ENCODE measurements around the gene NUFIP2.
A peak's percentile ranks its signal among the peaks of the same experiment; 100 is the strongest.

Gene NUFIP2

GRCh38 chr17:29294580-29294900, 592 bp upstream of the NUFIP2 start:
- POLR2A ChIA-PET, result interaction anchor here (0.6 to 1.5 kb wide), 26 partner anchors 9 to 297 kb away, joined by 3 to 12 read pairs (median 4); partner anchors contain the start of gene TAOK1
- TF ChIP-seq, protein P1, sequence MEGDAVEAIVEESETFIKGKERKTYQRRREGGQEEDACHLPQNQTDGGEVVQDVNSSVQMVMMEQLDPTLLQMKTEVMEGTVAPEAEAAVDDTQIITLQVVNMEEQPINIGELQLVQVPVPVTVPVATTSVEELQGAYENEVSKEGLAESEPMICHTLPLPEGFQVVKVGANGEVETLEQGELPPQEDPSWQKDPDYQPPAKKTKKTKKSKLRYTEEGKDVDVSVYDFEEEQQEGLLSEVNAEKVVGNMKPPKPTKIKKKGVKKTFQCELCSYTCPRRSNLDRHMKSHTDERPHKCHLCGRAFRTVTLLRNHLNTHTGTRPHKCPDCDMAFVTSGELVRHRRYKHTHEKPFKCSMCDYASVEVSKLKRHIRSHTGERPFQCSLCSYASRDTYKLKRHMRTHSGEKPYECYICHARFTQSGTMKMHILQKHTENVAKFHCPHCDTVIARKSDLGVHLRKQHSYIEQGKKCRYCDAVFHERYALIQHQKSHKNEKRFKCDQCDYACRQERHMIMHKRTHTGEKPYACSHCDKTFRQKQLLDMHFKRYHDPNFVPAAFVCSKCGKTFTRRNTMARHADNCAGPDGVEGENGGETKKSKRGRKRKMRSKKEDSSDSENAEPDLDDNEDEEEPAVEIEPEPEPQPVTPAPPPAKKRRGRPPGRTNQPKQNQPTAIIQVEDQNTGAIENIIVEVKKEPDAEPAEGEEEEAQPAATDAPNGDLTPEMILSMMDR (IDR thresholded peaks at IDR 0.05; ENCODE audit: insufficient read depth, low read length, missing control alignments), result no peak
- H3K4me3 ChIP-seq (ENCODE audit: low read depth, low read length), result peak overlapping the region; percentile 69
- CTCF ChIA-PET, result interaction anchor here (0.6 to 1.5 kb wide), 4 partner anchors 54 to 149 kb away, joined by 4 to 6 read pairs (median 4); no protein-coding TSS in a partner anchor
- DNase-seq (ENCODE audit: low read depth, low spot score), result no peak

DNA sequence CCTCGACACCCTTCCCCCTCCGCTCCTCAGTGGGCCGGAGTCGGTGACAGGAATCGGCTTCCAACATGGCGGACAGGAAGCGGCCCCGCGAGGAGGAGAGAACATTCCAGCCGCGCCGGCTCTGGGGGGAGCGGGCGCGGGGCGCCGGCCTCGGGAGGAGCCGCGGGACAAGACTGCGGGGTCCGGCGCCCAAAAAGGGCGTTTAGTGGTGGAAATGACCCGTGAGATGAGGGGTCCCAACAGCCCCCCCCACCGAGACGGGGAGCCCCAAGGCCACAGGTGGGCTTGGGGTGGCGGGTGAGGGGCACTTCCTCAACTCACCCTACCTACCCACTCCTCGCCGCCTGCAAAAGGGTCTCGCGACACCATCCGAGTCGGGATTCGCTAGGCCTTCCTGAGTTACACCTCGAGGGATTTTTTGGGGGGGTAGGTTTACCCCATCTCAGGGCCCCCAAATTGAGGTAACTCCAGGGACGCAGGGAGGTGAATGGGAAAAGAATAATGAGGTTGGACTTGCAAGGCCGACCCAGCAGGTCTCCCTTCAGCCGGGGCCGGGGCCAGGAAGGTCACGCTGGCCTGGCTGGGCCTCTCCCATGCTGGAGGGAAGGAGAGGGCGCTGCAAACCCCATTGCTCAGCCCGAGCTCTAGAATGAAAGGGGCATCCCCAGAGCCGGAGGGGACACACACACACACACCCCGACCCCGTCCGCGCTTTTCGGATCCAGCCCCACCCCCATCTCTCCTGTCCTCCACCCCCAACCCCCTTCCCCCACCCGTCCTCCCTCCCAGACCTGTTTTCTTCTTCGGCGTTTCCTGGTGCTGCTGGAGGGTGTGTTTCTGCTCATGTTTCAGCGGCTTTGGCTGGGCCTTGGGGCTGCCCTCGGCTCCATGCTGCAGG, 707 bp downstream of the NUFIP2 start:
- TF ChIP-seq, protein P1 (IDR thresholded peaks at IDR 0.05; ENCODE audit: insufficient read depth, low read length, missing control alignments), result no peak
- H3K4me3 ChIP-seq (ENCODE audit: low read depth, low read length), result peak overlapping the region; percentile 99
- ChIA-PET CTCF (interaction anchor here (0.8 to 6.6 kb wide), 9 partner anchors 14 to 323 kb away, joined by 3 to 62 read pairs (median 4); partner anchors contain the start of gene MYO18A), POLR2A (interaction anchor here (0.6 to 2.3 kb wide), 21 partner anchors 8 to 1133 kb away, joined by 3 to 12 read pairs (median 4); partner anchors contain the start of genes MYO18A and TAOK1)
- no peak for DNase-seq (ENCODE audit: low read depth, low spot score)

DNA sequence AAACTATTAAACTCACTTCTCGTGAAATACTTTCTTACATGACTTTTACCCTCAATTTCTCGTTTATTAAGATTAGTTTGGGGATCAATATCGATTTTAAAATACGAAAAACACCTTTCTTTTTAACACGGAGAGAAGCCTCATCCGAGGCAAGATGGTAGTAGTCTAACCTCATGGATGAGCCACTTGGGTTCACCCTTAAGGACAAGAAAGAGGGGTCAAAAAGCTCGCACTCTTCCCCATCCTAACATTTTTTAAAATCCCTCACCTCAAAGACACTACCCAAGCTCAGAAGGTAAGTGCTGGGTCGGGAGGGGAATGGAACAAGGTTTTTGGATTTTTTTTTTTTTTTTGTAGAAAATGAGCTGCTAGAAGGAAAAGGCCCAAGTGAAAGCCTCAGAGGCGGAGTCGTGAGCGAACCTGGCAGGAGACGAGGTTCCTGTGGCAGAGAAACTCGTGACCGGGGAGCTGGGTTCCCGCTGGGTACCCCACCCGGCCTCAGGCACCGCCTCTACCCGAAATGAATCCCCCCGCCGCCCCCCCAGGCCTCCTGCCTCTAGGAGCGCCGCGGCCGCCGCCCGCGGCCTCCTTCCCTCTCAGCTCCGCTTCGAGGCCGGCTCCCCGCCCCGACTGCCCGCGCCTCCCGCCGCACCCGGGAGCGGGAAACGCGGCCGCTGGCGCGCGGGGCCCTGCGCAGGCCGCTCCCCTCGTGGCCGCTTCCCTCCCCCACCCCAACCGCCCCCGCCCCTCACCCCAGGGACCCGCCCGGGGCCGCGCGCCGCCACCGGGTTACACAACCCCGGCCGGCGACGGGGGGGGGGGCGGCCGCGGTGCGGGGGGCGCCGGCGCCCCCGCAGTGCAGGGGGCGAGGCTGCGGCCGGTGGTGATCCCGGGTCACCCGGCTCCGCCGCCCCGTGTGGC, 1.6 kb downstream of the NUFIP2 start:
- H3K4me3 ChIP-seq (ENCODE audit: low read depth, low read length), result peak overlapping the region; percentile 99
- POLR2A ChIA-PET, result interaction anchor here (0.6 to 2.3 kb wide), 8 partner anchors 11 to 321 kb away, joined by 3 to 11 read pairs (median 3); no protein-coding TSS in a partner anchor
- no peak for DNase-seq (ENCODE audit: low read depth, low spot score)
- CTCF ChIA-PET, result interaction anchor here (0.6 to 6.6 kb wide), 17 partner anchors 9 to 324 kb away, joined by 3 to 62 read pairs (median 4); partner anchors contain the start of gene MYO18A
- TF ChIP-seq, protein P1 (IDR thresholded peaks at IDR 0.05; ENCODE audit: insufficient read depth, low read length, missing control alignments), result no peak

DNA sequence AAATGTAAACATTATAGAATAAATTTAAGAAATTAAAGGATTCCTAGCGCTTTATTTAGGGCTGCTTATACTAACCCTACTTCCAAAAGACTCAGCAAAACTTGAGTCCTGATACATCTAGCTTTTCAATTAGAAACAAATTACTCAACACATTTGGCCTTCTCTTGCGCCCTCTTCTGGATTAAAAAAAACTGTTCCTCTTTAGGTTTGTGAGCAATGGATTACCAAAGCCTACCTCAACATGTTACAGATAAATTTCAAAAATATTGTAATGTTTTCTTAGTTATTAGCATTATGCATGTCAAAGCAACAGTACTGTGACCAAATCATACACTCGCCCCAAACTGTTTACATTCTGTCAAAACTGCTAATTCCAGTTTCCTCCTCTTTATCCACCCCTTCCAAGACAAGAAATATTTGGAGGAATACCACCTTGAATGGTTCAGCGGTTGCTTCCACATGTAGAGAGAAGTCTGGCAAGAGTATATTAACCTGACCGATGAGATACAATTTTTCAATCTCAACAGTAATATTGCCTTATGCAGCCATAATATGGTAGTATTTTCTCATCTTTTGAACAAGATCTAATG, 2.7 kb downstream of the NUFIP2 start:
- peak overlapping the region; percentile 99 for H3K4me3 ChIP-seq (ENCODE audit: low read depth, low read length)
- ChIA-PET POLR2A (interaction anchor here (1.1 to 2.3 kb wide), 2 partner anchors 10 to 50 kb away, joined by 5 to 11 read pairs; no protein-coding TSS in a partner anchor), CTCF (interaction anchor here (0.7 to 6.6 kb wide), 28 partner anchors 8 to 276 kb away, joined by 3 to 62 read pairs (median 6); partner anchors contain the start of gene MYO18A)
- TF ChIP-seq, protein P1 (IDR thresholded peaks at IDR 0.05; ENCODE audit: insufficient read depth, low read length, missing control alignments), result peak; percentile 56
- DNase-seq (ENCODE audit: low read depth, low spot score), result peak; percentile 17

DNA sequence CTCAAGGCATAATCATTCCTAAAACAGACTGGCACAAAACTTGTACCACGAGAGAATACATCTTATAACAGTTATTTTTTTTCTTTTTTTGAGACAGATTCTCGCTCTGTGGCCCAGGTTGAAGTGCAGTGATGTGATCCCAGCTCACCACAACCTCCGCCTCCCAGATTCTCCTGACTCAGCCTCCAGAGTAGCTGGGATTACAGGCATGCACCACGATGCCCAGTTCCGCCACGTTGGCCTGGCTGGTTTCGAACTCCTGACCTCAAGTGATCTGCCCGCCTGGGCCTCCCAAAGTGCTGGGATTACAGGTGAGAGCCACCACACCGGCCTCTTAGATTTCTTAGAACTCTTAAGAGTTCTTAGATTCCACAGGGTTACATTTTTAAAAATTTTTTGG, 4.1 kb downstream of the NUFIP2 start:
- ChIA-PET POLR2A (no interaction called here), CTCF (interaction anchor here (0.8 to 6.6 kb wide), 14 partner anchors 11 to 172 kb away, joined by 3 to 62 read pairs (median 8); no protein-coding TSS in a partner anchor)
- DNase-seq (ENCODE audit: low read depth, low spot score), result no peak
- TF ChIP-seq, protein P1 (IDR thresholded peaks at IDR 0.05; ENCODE audit: insufficient read depth, low read length, missing control alignments), result no peak
- H3K4me3 ChIP-seq (ENCODE audit: low read depth, low read length), result no peak overlapping the region

Data from AG04449 (cell line).